GM19328 (cell line): Measurements from ENCODE around the gene CCT8L2.
"Not testable (repeated sequence)": the region's sequence is repeated elsewhere in the genome, so short reads cannot be mapped to it uniquely, and the experiment has no call there.

Experiments used
- ATAC-seq: cut with Tn5 transposase; IDR thresholded peaks from one replicate; pipeline ENCODE4 v1.9.1; 2021; ENCODE audit warnings: mild to moderate bottlenecking, moderate library complexity; ENCODE audit not compliant: unreplicated experiment

Gene CCT8L2

GRCh38 chr22:16592710-16593109 lies at the start of gene CCT8L2:
Gene CCT8L2 (minus strand): TSS chr22:16592810. CDS start chr22:16592550, 260 bp downstream.
- not testable (repeated sequence) for ATAC-seq

- ATAC-seq, result not testable (repeated sequence)
Observed at GRCh38 chr22:16635442-16635841, 42.8 kb upstream of the CCT8L2 start.

GRCh38 chr22:16634092-16634491 lies 41.5 kb upstream of the CCT8L2 start:
- not testable (repeated sequence) for ATAC-seq

GRCh38 chr22:16628476-16628875 lies 35.9 kb upstream of the CCT8L2 start:
- ATAC-seq, result not testable (repeated sequence)

- ATAC-seq, result not testable (repeated sequence)
Observed at GRCh38 chr22:16625018-16625417, 32.4 kb upstream of the CCT8L2 start.

GRCh38 chr22:16623595-16623994 lies 31.0 kb upstream of the CCT8L2 start:
- ATAC-seq, result not testable (repeated sequence)

GRCh38 chr22:16617516-16617915 lies 24.9 kb upstream of the CCT8L2 start:
- not testable (repeated sequence) for ATAC-seq

- ATAC-seq, result not testable (repeated sequence)
Observed at GRCh38 chr22:16616390-16616938, 23.9 kb upstream of the CCT8L2 start.

GRCh38 chr22:16615606-16616245 lies 23.1 kb upstream of the CCT8L2 start:
- not testable (repeated sequence) for ATAC-seq

GRCh38 chr22:16609548-16610261 lies 17.1 kb upstream of the CCT8L2 start:
- ATAC-seq, result no peak

- no peak for ATAC-seq
Observed at GRCh38 chr22:16608931-16609330, 16.3 kb upstream of the CCT8L2 start.

GRCh38 chr22:16604257-16604998 lies 11.8 kb upstream of the CCT8L2 start:
- not testable (repeated sequence) for ATAC-seq

- ATAC-seq, result not testable (repeated sequence)
Observed at GRCh38 chr22:16603770-16604242, 11.2 kb upstream of the CCT8L2 start.

- no peak for ATAC-seq
Observed at GRCh38 chr22:16603448-16603768, 10.8 kb upstream of the CCT8L2 start.

GRCh38 chr22:16602728-16603447 lies 10.3 kb upstream of the CCT8L2 start:
- not testable (repeated sequence) for ATAC-seq

- ATAC-seq, result not testable (repeated sequence)
Observed at GRCh38 chr22:16602224-16602727, 9.7 kb upstream of the CCT8L2 start.

GRCh38 chr22:16601437-16602223 lies 9.0 kb upstream of the CCT8L2 start:
- ATAC-seq, result no peak

- not testable (repeated sequence) for ATAC-seq
Observed at GRCh38 chr22:16600644-16601436, 8.2 kb upstream of the CCT8L2 start.

GRCh38 chr22:16599648-16600047 lies 7.0 kb upstream of the CCT8L2 start:
- ATAC-seq, result not testable (repeated sequence)
